Effector memory CD8-positive, alpha-beta T cell (primary cell): ENCODE results near the gene KCTD12.
"Not testable (repeated sequence)": the region's sequence is repeated elsewhere in the genome, so short reads cannot be mapped to it uniquely, and the experiment has no call there.

ENCODE experiments used
- ATAC-seq: fragments of 150-1000 bp; cut with Tn5 transposase; replicated peaks from 2 replicates; pipeline ENCODE4 v1.10.0; 2021; ENCODE audit warnings: mild to moderate bottlenecking, moderate library complexity
- DNase-seq, 3 experiments: peaks; one replicate each; pipeline ENCODE4 v3.0.0; 2021
- H3K27ac Mint-ChIP-seq, 2 donors: one replicate each; pipeline ENCODE4 v1.8.0; 2022; ENCODE audit warnings: mild to moderate bottlenecking in 2 of 2, mixed read lengths in 2 of 2, moderate library complexity in 2 of 2
- H3K27me3 Mint-ChIP-seq, 2 donors: one replicate each; pipeline ENCODE4 v1.8.0; 2022; ENCODE audit warnings: mixed read lengths in 2 of 2
- H3K36me3 Mint-ChIP-seq: one replicate; pipeline ENCODE4 v1.8.0; 2022; ENCODE audit warnings: mild to moderate bottlenecking, moderate library complexity, mixed read lengths; ENCODE audit not compliant: insufficient read depth
- H3K4me1 Mint-ChIP-seq, 2 donors: one replicate each; pipeline ENCODE4 v1.8.0; 2022; ENCODE audit warnings: low read depth in 2 of 2, mixed read lengths in 2 of 2
- H3K4me3 Mint-ChIP-seq, 2 donors: one replicate each; pipeline ENCODE4 v1.8.0; 2022; ENCODE audit warnings: mild to moderate bottlenecking in 2 of 2, mixed read lengths in 2 of 2, moderate library complexity in 2 of 2
- H3K9me3 Mint-ChIP-seq, 2 donors: one replicate each; pipeline ENCODE4 v1.8.0; 2022; ENCODE audit warnings: mixed read lengths in 2 of 2
- total RNA-seq, 9 experiments: gene quantifications; one replicate each; lab custom pipeline; 2026; lab: John Stamatoyannopoulos, UW

KCTD12 gene
- 1.3 to 27.6 (median 6.6) reads per million in 9 experiments for total RNA-seq

GRCh38 chr13:76886292-76887075, at the start of gene KCTD12:
Gene KCTD12, minus strand, starts transcription at chr13:76886405. Its CDS starts 257 bp downstream, at chr13:76886148.
- peaks cover 4 to 10% of the 10 kb centered on the region in 2 donors for H3K4me1 Mint-ChIP-seq
- H3K27ac Mint-ChIP-seq = peak within 1 kb of the TSS in 1 of 2 donors; percentile 36
- peaks cover 63 to 70% of the 10 kb centered on the region in 2 donors for H3K27me3 Mint-ChIP-seq

GRCh38 chr13:76934671-76935070, 48.5 kb upstream of the KCTD12 start:
- no peak overlapping the region for H3K27ac Mint-ChIP-seq
- H3K9me3 Mint-ChIP-seq = no peaks in the 10 kb centered on the region
- DNase-seq (no peak), ATAC-seq (no peak)
- no peak overlapping the region for H3K4me3 Mint-ChIP-seq
- no peaks in the 10 kb centered on the region for H3K36me3 Mint-ChIP-seq
- H3K4me1 Mint-ChIP-seq = no peaks in the 10 kb centered on the region
- peaks cover 9 to 12% of the 10 kb centered on the region in 2 donors for H3K27me3 Mint-ChIP-seq

More at GRCh38 chr13:76886292-76887075, at the start of gene KCTD12:
- Mint-ChIP-seq H3K4me3 (peak within 1 kb of the TSS; percentile 75 to 77), H3K36me3 (no peaks in the 10 kb centered on the region), H3K9me3 (no peaks in the 10 kb centered on the region)
- ATAC-seq (peak; percentile 81), DNase-seq (peak; percentile 29 to 36 (median 31))

- Mint-ChIP-seq H3K4me3 (no peak overlapping the region), H3K27ac (no peak overlapping the region), H3K27me3 (peaks cover 6 to 11% of the 10 kb centered on the region in 2 donors), H3K9me3 (no peaks in the 10 kb centered on the region), H3K36me3 (no peaks in the 10 kb centered on the region), H3K4me1 (no peaks in the 10 kb centered on the region)
- DNase-seq (no peak), ATAC-seq (no peak)
Observed at GRCh38 chr13:76932076-76932475, 45.9 kb upstream of the KCTD12 start.

GRCh38 chr13:76929851-76930374, 43.7 kb upstream of the KCTD12 start:
- H3K4me1 Mint-ChIP-seq = no peaks in the 10 kb centered on the region
- no peak overlapping the region for H3K4me3 Mint-ChIP-seq
- no peaks in the 10 kb centered on the region for H3K9me3 Mint-ChIP-seq
- no peak for ATAC-seq
- H3K36me3 Mint-ChIP-seq = no peaks in the 10 kb centered on the region
- DNase-seq = no peak
- peaks cover 16 to 28% of the 10 kb centered on the region in 2 donors for H3K27me3 Mint-ChIP-seq
- no peak overlapping the region for H3K27ac Mint-ChIP-seq

GRCh38 chr13:76929320-76929719, 43.1 kb upstream of the KCTD12 start:
- Mint-ChIP-seq H3K4me3 (no peak overlapping the region), H3K4me1 (no peaks in the 10 kb centered on the region), H3K27ac (no peak overlapping the region), H3K36me3 (no peaks in the 10 kb centered on the region), H3K27me3 (peaks cover 19 to 34% of the 10 kb centered on the region in 2 donors), H3K9me3 (no peaks in the 10 kb centered on the region)
- no peak for ATAC-seq
- no peak for DNase-seq

- Mint-ChIP-seq H3K4me1 (no peaks in the 10 kb centered on the region), H3K27ac (no peak overlapping the region), H3K36me3 (no peaks in the 10 kb centered on the region), H3K9me3 (no peaks in the 10 kb centered on the region), H3K27me3 (peaks cover 19 to 35% of the 10 kb centered on the region in 2 donors), H3K4me3 (no peak overlapping the region)
- DNase-seq (no peak), ATAC-seq (no peak)
Observed at GRCh38 chr13:76928456-76928855, 42.3 kb upstream of the KCTD12 start.

GRCh38 chr13:76927955-76928354, 41.8 kb upstream of the KCTD12 start:
- H3K27me3 Mint-ChIP-seq = peaks cover 22 to 40% of the 10 kb centered on the region in 2 donors
- no peaks in the 10 kb centered on the region for H3K9me3 Mint-ChIP-seq
- DNase-seq = no peak
- H3K4me1 Mint-ChIP-seq = no peaks in the 10 kb centered on the region
- H3K36me3 Mint-ChIP-seq = no peaks in the 10 kb centered on the region
- no peak for ATAC-seq
- H3K27ac Mint-ChIP-seq = no peak overlapping the region
- no peak overlapping the region for H3K4me3 Mint-ChIP-seq

GRCh38 chr13:76925115-76925514, 38.9 kb upstream of the KCTD12 start:
- Mint-ChIP-seq H3K4me3 (no peak overlapping the region), H3K27me3 (peaks cover 23 to 55% of the 10 kb centered on the region in 2 donors), H3K4me1 (no peaks in the 10 kb centered on the region), H3K9me3 (no peaks in the 10 kb centered on the region), H3K27ac (no peak overlapping the region), H3K36me3 (no peaks in the 10 kb centered on the region)
- DNase-seq = no peak
- ATAC-seq = no peak

GRCh38 chr13:76921516-76921915, 35.3 kb upstream of the KCTD12 start:
- ATAC-seq (no peak), DNase-seq (no peak)
- H3K4me1 Mint-ChIP-seq = no peaks in the 10 kb centered on the region
- H3K27ac Mint-ChIP-seq = no peak overlapping the region
- H3K27me3 Mint-ChIP-seq = peaks cover 51 to 73% of the 10 kb centered on the region in 2 donors
- no peaks in the 10 kb centered on the region for H3K9me3 Mint-ChIP-seq
- H3K36me3 Mint-ChIP-seq = no peaks in the 10 kb centered on the region
- H3K4me3 Mint-ChIP-seq = no peak overlapping the region

- H3K27me3 Mint-ChIP-seq = peaks cover 64 to 68% of the 10 kb centered on the region in 2 donors
- DNase-seq, H3K4me3 Mint-ChIP-seq, H3K9me3 Mint-ChIP-seq, H3K27ac Mint-ChIP-seq, H3K36me3 Mint-ChIP-seq, H3K4me1 Mint-ChIP-seq, ATAC-seq: not testable (repeated sequence)
Observed at GRCh38 chr13:76917755-76918481, 31.7 kb upstream of the KCTD12 start.

- Mint-ChIP-seq H3K27ac (no peak overlapping the region), H3K4me3 (no peak overlapping the region), H3K4me1 (no peaks in the 10 kb centered on the region), H3K9me3 (no peaks in the 10 kb centered on the region), H3K36me3 (no peaks in the 10 kb centered on the region), H3K27me3 (peaks cover 66 to 70% of the 10 kb centered on the region in 2 donors)
- no peak for ATAC-seq
- DNase-seq = no peak
Observed at GRCh38 chr13:76917095-76917494, 30.9 kb upstream of the KCTD12 start.

GRCh38 chr13:76913898-76914297, 27.7 kb upstream of the KCTD12 start:
- Mint-ChIP-seq H3K27ac (no peak overlapping the region), H3K9me3 (no peaks in the 10 kb centered on the region), H3K4me1 (no peaks in the 10 kb centered on the region), H3K36me3 (no peaks in the 10 kb centered on the region), H3K4me3 (no peak overlapping the region), H3K27me3 (peaks cover 64 to 71% of the 10 kb centered on the region in 2 donors)
- ATAC-seq (no peak), DNase-seq (no peak)

- H3K27ac Mint-ChIP-seq = no peak overlapping the region
- H3K4me3 Mint-ChIP-seq = no peak overlapping the region
- DNase-seq (no peak), ATAC-seq (no peak)
- H3K4me1 Mint-ChIP-seq = no peaks in the 10 kb centered on the region
- H3K27me3 Mint-ChIP-seq = peaks cover 57 to 60% of the 10 kb centered on the region in 2 donors
- no peaks in the 10 kb centered on the region for H3K36me3 Mint-ChIP-seq
- no peaks in the 10 kb centered on the region for H3K9me3 Mint-ChIP-seq
Observed at GRCh38 chr13:76912476-76912875, 26.3 kb upstream of the KCTD12 start.
